Measurements from ENCODE around the gene TBX19.

The TBX19 gene

GRCh38 chr1:168243636-168244212, 37.0 kb upstream of the TBX19 start:
- peak; percentile 46 for DNase-seq (ENCODE audit: low read depth)
- TF ChIP-seq CTCF (conservative IDR thresholded peaks at IDR 0.05; ENCODE audit: low read length), result no peak
- no peak overlapping the region for H3K4me3 ChIP-seq (ENCODE audit: low read length)

GRCh38 chr1:168245042-168245441, 35.6 kb upstream of the TBX19 start:
- DNase-seq (ENCODE audit: low read depth), result no peak
- no peak overlapping the region for H3K4me3 ChIP-seq (ENCODE audit: low read length)
- TF ChIP-seq CTCF (conservative IDR thresholded peaks at IDR 0.05; ENCODE audit: low read length), result no peak

GRCh38 chr1:168246506-168246905, 34.2 kb upstream of the TBX19 start:
- TF ChIP-seq CTCF (conservative IDR thresholded peaks at IDR 0.05; ENCODE audit: low read length), result no peak
- H3K4me3 ChIP-seq (ENCODE audit: low read length), result no peak overlapping the region
- DNase-seq (ENCODE audit: low read depth), result no peak

- no peak for TF ChIP-seq CTCF (conservative IDR thresholded peaks at IDR 0.05; ENCODE audit: low read length)
- no peak overlapping the region for H3K4me3 ChIP-seq (ENCODE audit: low read length)
- DNase-seq (ENCODE audit: low read depth), result no peak
Observed at GRCh38 chr1:168252204-168252733, 28.4 kb upstream of the TBX19 start.

- H3K4me3 ChIP-seq (ENCODE audit: low read length), result no peak overlapping the region
- TF ChIP-seq CTCF (conservative IDR thresholded peaks at IDR 0.05; ENCODE audit: low read length), result no peak
- DNase-seq (ENCODE audit: low read depth), result no peak
Observed at GRCh38 chr1:168256164-168256563, 24.5 kb upstream of the TBX19 start.

GRCh38 chr1:168257397-168257796, 23.3 kb upstream of the TBX19 start:
- no peak overlapping the region for H3K4me3 ChIP-seq (ENCODE audit: low read length)
- no peak for DNase-seq (ENCODE audit: low read depth)
- TF ChIP-seq CTCF (conservative IDR thresholded peaks at IDR 0.05; ENCODE audit: low read length), result no peak

GRCh38 chr1:168259567-168259966, 21.1 kb upstream of the TBX19 start:
- no peak overlapping the region for H3K4me3 ChIP-seq (ENCODE audit: low read length)
- TF ChIP-seq CTCF (conservative IDR thresholded peaks at IDR 0.05; ENCODE audit: low read length), result no peak

More at GRCh38 chr1:168259567-168259966, 21.1 kb upstream of the TBX19 start:
- DNase-seq (ENCODE audit: low read depth), result no peak

Measured in AG10803 (cell line).